ENCODE data around the gene OSBP. TPM values are rescaled to one million over a fixed set of nuclear protein-coding genes. Genes with fewer than 3 reads are reported as not detected.

OSBP gene
- total and polyA plus RNA-seq, 9 of the 15 experiments (the other 6 are each of a cell fraction or from before 2014, with no cell fraction given): 11.7 to 49.0 (median 28.7) TPM

DNA sequence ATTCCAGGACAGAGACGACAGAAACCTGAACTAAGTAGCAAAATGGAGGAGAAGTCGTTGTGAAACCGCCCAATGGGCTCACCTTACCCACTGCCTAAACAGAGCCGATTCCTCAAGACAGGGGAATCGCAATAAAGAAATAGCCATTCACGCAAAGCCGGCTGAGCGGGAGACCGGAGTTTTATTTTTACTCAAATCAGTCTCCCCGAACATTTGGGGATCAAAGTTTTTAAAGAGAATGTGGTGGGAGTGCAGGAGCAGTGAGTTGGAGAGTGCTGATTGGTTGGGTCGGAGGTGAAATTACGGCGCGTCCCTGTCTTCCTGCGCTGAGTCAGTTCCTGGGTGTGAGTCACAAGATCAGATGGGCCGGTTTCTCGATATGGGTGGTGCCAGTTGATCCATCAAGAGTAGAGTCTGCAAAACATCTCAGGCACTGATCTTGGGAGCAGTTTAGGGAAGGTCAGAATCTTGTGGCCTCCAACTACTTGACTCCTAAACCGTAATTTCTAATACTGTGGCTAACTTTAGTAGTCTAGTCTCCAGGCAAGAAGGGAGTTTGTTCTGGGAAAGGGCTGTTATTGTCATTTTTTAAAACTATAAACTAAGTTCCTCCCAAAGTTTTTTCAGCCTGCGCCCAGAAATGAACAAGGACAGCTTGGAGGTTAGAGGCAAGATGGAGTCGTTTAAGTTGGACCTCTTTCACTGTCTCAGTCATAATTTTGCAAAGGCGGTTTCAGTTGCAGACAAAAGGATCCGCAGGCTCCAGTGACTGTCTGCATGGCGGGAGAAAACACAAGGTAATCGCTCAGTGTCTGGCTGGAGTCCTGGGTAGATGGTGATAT, 70.2 kb downstream of the OSBP start (continued):
- no peak for TF ChIP-seq SAFB2 (IDR thresholded peaks at IDR 0.05; ENCODE audit: borderline replicate concordance, low read depth, low read length, severe bottlenecking)
- TF ChIP-seq ZNF347 (CRISPR knock-in tag; IDR thresholded peaks at IDR 0.05; ENCODE audit: low read depth): no peak
- peak; percentile 82; the same call in 1 of the 2 replicates for TF ChIP-seq POLR2AphosphoS2 (IDR thresholded peaks at IDR 0.05; ENCODE audit: low read length)
- TF ChIP-seq TEAD2 (tag; IDR thresholded peaks at IDR 0.05): peak; percentile 50; the same call in 1 of the 2 replicates
- peak; percentile 94 for TF ChIP-seq TAF9B (IDR thresholded peaks at IDR 0.05; ENCODE audit: partially characterized antibody)
- peak; percentile 89 for TF ChIP-seq HEY1 (CRISPR knock-in tag; IDR thresholded peaks at IDR 0.05; ENCODE audit: borderline replicate concordance)
- TF ChIP-seq ZNF76 (CRISPR knock-in tag; IDR thresholded peaks at IDR 0.05; ENCODE audit: borderline replicate concordance): no peak
- TF ChIP-seq NCOA2 (IDR thresholded peaks at IDR 0.05; ENCODE audit: partially characterized antibody in 2 of 2): no peak
- TF ChIP-seq, protein P1, sequence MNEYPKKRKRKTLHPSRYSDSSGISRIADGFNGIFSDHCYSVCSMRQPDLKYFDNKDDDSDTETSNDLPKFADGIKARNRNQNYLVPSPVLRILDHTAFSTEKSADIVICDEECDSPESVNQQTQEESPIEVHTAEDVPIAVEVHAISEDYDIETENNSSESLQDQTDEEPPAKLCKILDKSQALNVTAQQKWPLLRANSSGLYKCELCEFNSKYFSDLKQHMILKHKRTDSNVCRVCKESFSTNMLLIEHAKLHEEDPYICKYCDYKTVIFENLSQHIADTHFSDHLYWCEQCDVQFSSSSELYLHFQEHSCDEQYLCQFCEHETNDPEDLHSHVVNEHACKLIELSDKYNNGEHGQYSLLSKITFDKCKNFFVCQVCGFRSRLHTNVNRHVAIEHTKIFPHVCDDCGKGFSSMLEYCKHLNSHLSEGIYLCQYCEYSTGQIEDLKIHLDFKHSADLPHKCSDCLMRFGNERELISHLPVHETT (CRISPR knock-in tag; conservative IDR thresholded peaks at IDR 0.05 in 1 of 2, IDR thresholded peaks at IDR 0.05 in 1 of 2): peak in 1 of 2 experiments; percentile 30; a peak in 2 of 4 replicates
- TF ChIP-seq POLR2AphosphoS5 (IDR thresholded peaks at IDR 0.05; ENCODE audit: control insufficient read depth, insufficient read depth, low read depth, low read length): peak; percentile 94
- TF ChIP-seq NFIC (IDR thresholded peaks at IDR 0.05): peak; percentile 53; the same call in 1 of the 2 replicates
- TF ChIP-seq MEF2A (IDR thresholded peaks at IDR 0.05; ENCODE audit: control insufficient read depth, low read depth, low read length): no peak
- TF ChIP-seq RFX1 (IDR thresholded peaks at IDR 0.05): no peak
- TF ChIP-seq EP300 (IDR thresholded peaks at IDR 0.05; ENCODE audit: low read length): peak; percentile 88
- 0 out of 2 replicates have a peak, but pooled peaks have one; percentile 26 for TF ChIP-seq PHTF2 (CRISPR knock-in tag; IDR thresholded peaks at IDR 0.05)
- peak; percentile 97 for TF ChIP-seq GTF2E2 (tag; IDR thresholded peaks at IDR 0.05)
- TF ChIP-seq CEBPG (CRISPR knock-in tag; IDR thresholded peaks at IDR 0.05): no peak
- TF ChIP-seq CEBPG (tag; conservative IDR thresholded peaks at IDR 0.05 in 1 of 2, IDR thresholded peaks at IDR 0.05 in 1 of 2): peak in 1 of 2 experiments; percentile 77; a peak in 2 of 4 replicates
- no peak for TF ChIP-seq ASH1L (IDR thresholded peaks at IDR 0.05; ENCODE audit: borderline replicate concordance, low read depth, partially characterized antibody)
- peak; percentile 96 for TF ChIP-seq NFRKB (IDR thresholded peaks at IDR 0.05; ENCODE audit: low read depth)
- TF ChIP-seq, protein P2, sequence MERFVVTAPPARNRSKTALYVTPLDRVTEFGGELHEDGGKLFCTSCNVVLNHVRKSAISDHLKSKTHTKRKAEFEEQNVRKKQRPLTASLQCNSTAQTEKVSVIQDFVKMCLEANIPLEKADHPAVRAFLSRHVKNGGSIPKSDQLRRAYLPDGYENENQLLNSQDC (CRISPR knock-in tag; IDR thresholded peaks at IDR 0.05): no peak
- peak; percentile 16; the same call in 1 of the 2 replicates for TF ChIP-seq SMAD4 (CRISPR knock-in tag; conservative IDR thresholded peaks at IDR 0.05)
- TF ChIP-seq NR2C2 (CRISPR knock-in tag; IDR thresholded peaks at IDR 0.05): no peak
- TF ChIP-seq NR2C2 (tag; IDR thresholded peaks at IDR 0.05): peak; percentile 90

Measured in K562 (cell line).